Heart left ventricle (tissue), 16 donors: ENCODE measurements around the gene TSACC. TPM values are rescaled to one million over a fixed set of nuclear protein-coding genes. Genes with fewer than 3 reads are reported as not detected.
"Not testable (repeated sequence)": the region's sequence is repeated elsewhere in the genome, so short reads cannot be mapped to it uniquely, and the experiment has no call there.

Source experiments
- ATAC-seq, 4 donors: fragments of 200-7000 bp; cut with Tn5 transposase; one replicate each; pipeline ENCODE4 v1.9.1; 2020 to 2022; ENCODE audit warnings: moderate library complexity in 4 of 4, mild to moderate bottlenecking in 3 of 4, moderate number of reproducible peaks in 1 of 4
- DNase-seq, 5 donors: peaks; one replicate each; pipeline ENCODE4 v3.0.0-alpha.2; 2020
- H3K27ac ChIP-seq, 12 donors: fragments of 200-600 bp; sonication (generic) in 4 of 12; one replicate each; pipeline versions ENCODE4 v1.5.0 to v1.8.0; 2016 to 2022; ENCODE audit warnings: mild to moderate bottlenecking in 2 of 12
- H3K27me3 ChIP-seq, 9 donors: fragments of 200-600 bp; sonication (generic) in 2 of 9; one replicate each; pipeline versions ENCODE4 v1.5.1 to v1.8.0; 2016 to 2022; ENCODE audit warnings: mild to moderate bottlenecking in 3 of 9
- H3K36me3 ChIP-seq, 9 donors: fragments of 200-600 bp; sonication (generic) in 2 of 9; one replicate each; pipeline versions ENCODE4 v1.5.0 to v1.8.0; 2018 to 2022; ENCODE audit warnings: mild to moderate bottlenecking in 2 of 9
- H3K4me1 ChIP-seq, 12 donors: fragments of 200-600 bp; sonication (generic) in 4 of 12; one replicate each; pipeline versions ENCODE4 v1.5.0 to v1.8.0; 2016 to 2022; ENCODE audit warnings: mild to moderate bottlenecking in 3 of 12
- H3K4me3 ChIP-seq, 12 donors: fragments of 200-600 bp; sonication (generic) in 4 of 12; one replicate each; pipeline versions ENCODE4 v1.5.0 to v1.8.0; 2017 to 2022; ENCODE audit warnings: mild to moderate bottlenecking in 9 of 12, moderate library complexity in 4 of 12
- H3K9me3 ChIP-seq, 12 donors: fragments of 200-600 bp; sonication (generic) in 4 of 12; one replicate each; pipeline versions ENCODE4 v1.5.0 to v1.8.0; 2016 to 2022; ENCODE audit warnings: mild to moderate bottlenecking in 1 of 12
- POLR2A ChIP-seq, 2 donors: fragments of 450-650 bp; IDR thresholded peaks; one replicate each; pipeline ENCODE4 v1.6.1; 2017; ENCODE audit warnings: antibody characterized with exemption in 2 of 2, mild to moderate bottlenecking in 2 of 2, moderate library complexity in 2 of 2
- WGBS, 4 donors: extraction: QIAGEN DNeasy Blood & Tissue Kit in 2 of 4; methylation state at CpG; one replicate each; pipeline versions ENCODE4 v1.1.5 to v1.1.7; 2013 to 2018; 5-methylcytosine and 5-hydroxymethylcytosine counted together
- intact Hi-C, 10 donors: fragments of 100-400 bp; cut with DNase I; formaldehyde crosslinking; loops; one replicate each; pipeline versions ENCODE4 v1.11.1 to v1.14.2; 2022
- polyA plus RNA-seq, 2 donors: library from polyadenylated mRNA; stranded (reverse); fragments of 200-250 nt; gene quantifications; one replicate each; pipeline ENCODE4 v1.2.3, GENCODE V29; 2013
- total RNA-seq, 9 donors: library from RNA; depleted of rRNA in 2 of 9; stranded (reverse); fragments of >200 nt in 2 of 9; fragmentation: NEBNext Ultra II Directional in 3 of 9; extraction: Animal tissue kit (Norgen Biotek cat#: 25700) in 3 of 9; gene quantifications; one replicate each; pipeline versions ENCODE4 v1.1.0 to v1.2.4, GENCODE V29; 2016 to 2023
- TF ChIP-seq, protein P1 (sequence below), 12 donors: fragments of 200-600 bp; sonication (generic) in 4 of 12; IDR thresholded peaks; one replicate each; pipeline versions ENCODE4 v1.5.0 to v1.8.0; 2018 to 2022; ENCODE audit warnings: antibody characterized with exemption in 12 of 12, mild to moderate bottlenecking in 5 of 12
- donor health status: ischemic (EF 13 %, LVEDD 7.1; RV severe dilation, severe dysfunction).
- donor health status: healthy with polysubstance abuse.
- donor health status: DM: no; HTN: yes; CAD: no.
- donor health status: DM: no; HTN: no; CAD: no.
- donor health status: ischemic (EF 25% LVEDD 6.9; RV normal size, moderate dysfunction).
- donor health status: ischemic (EF 25% LVEDD 5.7; RV mildly dilated, moderate dysfunction).
- donor health status: healthy.
- donor health status: DM: yes; HTN: yes; CAD: no.
- donor health status: ischemic (EF 35%, LVEDD 5.7; RV mildly dilated, moderate dysfunction).
- donor health status: nonischemic (EF 11% LVEDD 7.7; RV severe dilation, severe dysfunction).
- donor health status: DM: yes; HTN: yes; CAD: no.
- donor health status: PGD.
- donor health status: ischemic (EF 29% LVEDD 5.4; RV normal size, mild dysfunction).
- donor health status: nonischemic (EF 23%, LVEDD 6.1; RV moderate dilation, normal function).

The TSACC gene
- total and polyA plus RNA-seq, 11 donors = 0.36 to 0.81 TPM; not detected in 9

- intact Hi-C loops = no loop called here
- no peaks in the 10 kb centered on the region for H3K9me3 ChIP-seq
- no peak for ATAC-seq
- TF ChIP-seq, protein P1, sequence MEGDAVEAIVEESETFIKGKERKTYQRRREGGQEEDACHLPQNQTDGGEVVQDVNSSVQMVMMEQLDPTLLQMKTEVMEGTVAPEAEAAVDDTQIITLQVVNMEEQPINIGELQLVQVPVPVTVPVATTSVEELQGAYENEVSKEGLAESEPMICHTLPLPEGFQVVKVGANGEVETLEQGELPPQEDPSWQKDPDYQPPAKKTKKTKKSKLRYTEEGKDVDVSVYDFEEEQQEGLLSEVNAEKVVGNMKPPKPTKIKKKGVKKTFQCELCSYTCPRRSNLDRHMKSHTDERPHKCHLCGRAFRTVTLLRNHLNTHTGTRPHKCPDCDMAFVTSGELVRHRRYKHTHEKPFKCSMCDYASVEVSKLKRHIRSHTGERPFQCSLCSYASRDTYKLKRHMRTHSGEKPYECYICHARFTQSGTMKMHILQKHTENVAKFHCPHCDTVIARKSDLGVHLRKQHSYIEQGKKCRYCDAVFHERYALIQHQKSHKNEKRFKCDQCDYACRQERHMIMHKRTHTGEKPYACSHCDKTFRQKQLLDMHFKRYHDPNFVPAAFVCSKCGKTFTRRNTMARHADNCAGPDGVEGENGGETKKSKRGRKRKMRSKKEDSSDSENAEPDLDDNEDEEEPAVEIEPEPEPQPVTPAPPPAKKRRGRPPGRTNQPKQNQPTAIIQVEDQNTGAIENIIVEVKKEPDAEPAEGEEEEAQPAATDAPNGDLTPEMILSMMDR (IDR thresholded peaks at IDR 0.05) = no peak
- TF ChIP-seq POLR2A (IDR thresholded peaks at IDR 0.05) = no peak
- H3K27me3 ChIP-seq = peaks cover 0 to 16% (median 0%) of the 10 kb centered on the region in 9 donors
- H3K36me3 ChIP-seq = no peaks in the 10 kb centered on the region
- H3K4me1 ChIP-seq = no peaks in the 10 kb centered on the region
- no peak overlapping the region for H3K4me3 ChIP-seq
- no peak overlapping the region for H3K27ac ChIP-seq
- 55 to 69% (median 62%) methylated on average over 2 of the region's 2 CpGs for WGBS, 4 donors
- DNase-seq = no peak
These were observed 8.3 kb downstream of the TSACC start for GRCh38 chr1:156346636-156347035.

- WGBS, 4 donors = 58 to 74% (median 65%) methylated on average over 4 of the region's 4 CpGs
- intact Hi-C loops = no loop called here
These were observed 9.0 kb downstream of the TSACC start for GRCh38 chr1:156347331-156347730.

DNA sequence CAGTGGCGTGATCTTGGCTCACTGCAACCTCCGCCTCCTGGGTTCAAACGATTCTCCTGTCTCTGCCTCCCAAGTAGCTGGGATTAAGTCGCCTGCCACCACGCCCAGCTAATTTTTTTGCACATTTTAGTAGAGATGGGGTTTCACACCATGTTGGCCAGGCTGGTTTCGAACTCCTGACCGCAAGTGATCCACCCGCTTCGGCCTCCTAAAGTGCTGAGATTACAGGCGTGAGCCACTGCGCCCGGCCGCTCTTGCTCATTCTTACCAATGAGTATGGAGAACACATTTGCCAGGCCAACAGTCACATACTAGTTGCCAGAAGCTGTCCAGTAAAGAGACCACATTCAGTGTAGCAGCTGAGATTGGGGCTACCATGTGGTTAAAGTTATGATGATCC, 14.2 kb downstream of the TSACC start:
- not testable (repeated sequence) for H3K4me3 ChIP-seq, H3K36me3 ChIP-seq, H3K4me1 ChIP-seq, H3K9me3 ChIP-seq, ATAC-seq, DNase-seq, H3K27ac ChIP-seq
- 91 to 93% (median 92%) methylated on average over 13 of the region's 13 CpGs for WGBS, 4 donors
- intact Hi-C loops = loop anchor here in 1 of 10 donors (10.0 kb wide), 1 partner anchor 92 kb away; no protein-coding TSS in a partner anchor
- H3K27me3 ChIP-seq = peaks cover 0 to 24% (median 18%) of the 10 kb centered on the region in 9 donors

More at GRCh38 chr1:156347331-156347730, 9.0 kb downstream of the TSACC start:
- DNase-seq = no peak
- Histone ChIP-seq H3K27ac (no peak overlapping the region), H3K27me3 (peaks cover 0 to 16% (median 0%) of the 10 kb centered on the region in 9 donors), H3K36me3 (no peaks in the 10 kb centered on the region), H3K9me3 (no peaks in the 10 kb centered on the region), H3K4me1 (no peaks in the 10 kb centered on the region), H3K4me3 (no peak overlapping the region)
- no peak for TF ChIP-seq POLR2A (IDR thresholded peaks at IDR 0.05)
- TF ChIP-seq, protein P1 (IDR thresholded peaks at IDR 0.05) = no peak
- ATAC-seq = no peak

GRCh38 chr1:156356262-156356874, 18.0 kb downstream of the TSACC start:
- no peaks in the 10 kb centered on the region for H3K9me3 ChIP-seq
- peaks cover 0 to 6% (median 0%) of the 10 kb centered on the region in 12 donors for H3K4me1 ChIP-seq
- H3K36me3 ChIP-seq = no peaks in the 10 kb centered on the region
- peak overlapping the region in 1 of 12 donors; percentile 14 for H3K4me3 ChIP-seq
- H3K27ac ChIP-seq = no peak overlapping the region
- TF ChIP-seq, protein P1 (IDR thresholded peaks at IDR 0.05) = no peak
- TF ChIP-seq POLR2A (IDR thresholded peaks at IDR 0.05) = no peak
- no peak for ATAC-seq
- 46 to 55% (median 53%) methylated on average over 6 of the region's 6 CpGs for WGBS, 4 donors
- intact Hi-C loops = loop anchor here in 1 of 10 donors (10.0 kb wide), 1 partner anchor 88 kb away; no protein-coding TSS in a partner anchor
- peaks cover 0 to 38% (median 21%) of the 10 kb centered on the region in 9 donors for H3K27me3 ChIP-seq
- DNase-seq = no peak
